ENCODE results near the gene RPLP1. TPM values are rescaled to one million over a fixed set of nuclear protein-coding genes. Genes with fewer than 3 reads are reported as not detected.

The RPLP1 gene
- total and polyA plus RNA-seq, 2 donors (not counting 1 experiment from before 2014, with no cell fraction given) = 82.4 to 621 TPM

DNA sequence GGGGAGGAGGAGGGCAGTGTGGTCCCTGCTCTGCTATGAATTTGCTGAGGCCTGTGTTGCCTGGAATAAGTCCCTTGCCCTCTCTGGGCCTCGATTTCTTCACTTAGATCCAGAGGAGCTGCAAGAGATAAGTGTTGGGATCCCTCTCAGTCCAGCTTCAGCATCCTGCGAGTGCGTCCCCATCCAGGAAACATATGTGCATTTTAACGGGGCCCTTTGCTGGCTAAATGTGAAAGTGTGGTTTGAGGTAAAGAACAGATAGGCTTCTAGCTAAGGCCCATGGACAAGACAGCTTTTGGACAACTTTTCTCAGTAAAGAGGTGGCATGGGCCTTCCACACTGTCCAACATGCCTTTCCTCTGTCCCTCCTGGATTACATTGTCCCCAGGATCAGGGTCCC lies 26.5 kb downstream of the RPLP1 start:
- Histone ChIP-seq H3K27me3 (ENCODE audit: control insufficient read depth, insufficient read depth, low read length) (no peaks in the 10 kb centered on the region), H3K27ac (ENCODE audit: insufficient read depth, low read length) (no peak overlapping the region), H3K4me3 (replicated peaks in 1 of 4; ENCODE audit: control extremely low read depth in 1 of 4, insufficient read depth in 1 of 4, low read depth in 3 of 4, low read length in 4 of 4) (no peak overlapping the region), H3K79me2 (ENCODE audit: control insufficient read depth, insufficient read depth, low read length) (no peaks in the 10 kb centered on the region), H4K20me1 (ENCODE audit: control insufficient read depth, extremely low read depth, insufficient read depth, low read length) (no peaks in the 10 kb centered on the region), H3K9me3 (ENCODE audit: control insufficient read depth, insufficient read depth, low read depth, low read length) (no peaks in the 10 kb centered on the region), H2AFZ (ENCODE audit: low read length) (no peak overlapping the region), H3K36me3 (ENCODE audit: control insufficient read depth, insufficient read depth, low read length) (no peaks in the 10 kb centered on the region), H3K4me1 (ENCODE audit: control insufficient read depth, extremely low read depth, insufficient read depth, low read length) (no peaks in the 10 kb centered on the region), H3K9ac (ENCODE audit: insufficient read depth, low read length) (no peak overlapping the region), H3K4me2 (ENCODE audit: extremely low read depth, insufficient read depth, low read length) (no peak overlapping the region)
- DNase-seq (ENCODE audit: low read depth in 2 of 2) = no peak
- no peak for TF ChIP-seq EZH2 (IDR thresholded peaks at IDR 0.05; ENCODE audit: low read length, missing control alignments)
- TF ChIP-seq, protein P1, sequence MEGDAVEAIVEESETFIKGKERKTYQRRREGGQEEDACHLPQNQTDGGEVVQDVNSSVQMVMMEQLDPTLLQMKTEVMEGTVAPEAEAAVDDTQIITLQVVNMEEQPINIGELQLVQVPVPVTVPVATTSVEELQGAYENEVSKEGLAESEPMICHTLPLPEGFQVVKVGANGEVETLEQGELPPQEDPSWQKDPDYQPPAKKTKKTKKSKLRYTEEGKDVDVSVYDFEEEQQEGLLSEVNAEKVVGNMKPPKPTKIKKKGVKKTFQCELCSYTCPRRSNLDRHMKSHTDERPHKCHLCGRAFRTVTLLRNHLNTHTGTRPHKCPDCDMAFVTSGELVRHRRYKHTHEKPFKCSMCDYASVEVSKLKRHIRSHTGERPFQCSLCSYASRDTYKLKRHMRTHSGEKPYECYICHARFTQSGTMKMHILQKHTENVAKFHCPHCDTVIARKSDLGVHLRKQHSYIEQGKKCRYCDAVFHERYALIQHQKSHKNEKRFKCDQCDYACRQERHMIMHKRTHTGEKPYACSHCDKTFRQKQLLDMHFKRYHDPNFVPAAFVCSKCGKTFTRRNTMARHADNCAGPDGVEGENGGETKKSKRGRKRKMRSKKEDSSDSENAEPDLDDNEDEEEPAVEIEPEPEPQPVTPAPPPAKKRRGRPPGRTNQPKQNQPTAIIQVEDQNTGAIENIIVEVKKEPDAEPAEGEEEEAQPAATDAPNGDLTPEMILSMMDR (conservative IDR thresholded peaks at IDR 0.05 in 1 of 2, IDR thresholded peaks at IDR 0.05 in 1 of 2; ENCODE audit: low read depth in 1 of 2, low read length in 2 of 2) = no peak

DNA sequence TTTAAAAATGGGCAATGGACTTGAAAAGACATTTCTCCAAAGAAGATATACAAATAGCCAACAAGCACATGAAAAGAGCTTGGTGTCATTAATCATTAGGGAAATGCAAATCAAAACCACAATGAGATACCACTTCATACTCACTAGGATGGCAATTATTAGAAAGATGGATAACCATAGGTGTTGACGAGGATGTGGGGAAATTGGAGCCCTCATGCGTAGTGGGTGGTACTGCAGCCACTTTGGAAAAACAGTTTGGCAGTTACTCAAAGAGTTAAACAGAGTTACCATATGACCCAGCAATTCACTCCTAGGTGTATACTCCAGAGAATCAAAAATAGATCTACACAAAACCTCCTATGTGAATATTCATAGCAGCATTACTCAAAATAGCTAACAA lies 27.4 kb downstream of the RPLP1 start:
- Histone ChIP-seq H3K9ac (ENCODE audit: insufficient read depth, low read length) (no peak overlapping the region), H3K9me3 (ENCODE audit: control insufficient read depth, insufficient read depth, low read depth, low read length) (no peaks in the 10 kb centered on the region), H2AFZ (ENCODE audit: low read length) (no peak overlapping the region), H3K4me2 (ENCODE audit: extremely low read depth, insufficient read depth, low read length) (no peak overlapping the region), H3K27me3 (ENCODE audit: control insufficient read depth, insufficient read depth, low read length) (peaks cover 2% of the 10 kb centered on the region), H3K27ac (ENCODE audit: insufficient read depth, low read length) (no peak overlapping the region), H3K4me3 (replicated peaks in 1 of 4; ENCODE audit: control extremely low read depth in 1 of 4, insufficient read depth in 1 of 4, low read depth in 3 of 4, low read length in 4 of 4) (no peak overlapping the region), H4K20me1 (ENCODE audit: control insufficient read depth, extremely low read depth, insufficient read depth, low read length) (no peaks in the 10 kb centered on the region), H3K79me2 (ENCODE audit: control insufficient read depth, insufficient read depth, low read length) (no peaks in the 10 kb centered on the region), H3K36me3 (ENCODE audit: control insufficient read depth, insufficient read depth, low read length) (no peaks in the 10 kb centered on the region), H3K4me1 (ENCODE audit: control insufficient read depth, extremely low read depth, insufficient read depth, low read length) (no peaks in the 10 kb centered on the region)
- DNase-seq (ENCODE audit: low read depth in 2 of 2) = no peak
- TF ChIP-seq, protein P1 (conservative IDR thresholded peaks at IDR 0.05 in 1 of 2, IDR thresholded peaks at IDR 0.05 in 1 of 2; ENCODE audit: low read depth in 1 of 2, low read length in 2 of 2) = no peak
- no peak for TF ChIP-seq EZH2 (IDR thresholded peaks at IDR 0.05; ENCODE audit: low read length, missing control alignments)

DNA sequence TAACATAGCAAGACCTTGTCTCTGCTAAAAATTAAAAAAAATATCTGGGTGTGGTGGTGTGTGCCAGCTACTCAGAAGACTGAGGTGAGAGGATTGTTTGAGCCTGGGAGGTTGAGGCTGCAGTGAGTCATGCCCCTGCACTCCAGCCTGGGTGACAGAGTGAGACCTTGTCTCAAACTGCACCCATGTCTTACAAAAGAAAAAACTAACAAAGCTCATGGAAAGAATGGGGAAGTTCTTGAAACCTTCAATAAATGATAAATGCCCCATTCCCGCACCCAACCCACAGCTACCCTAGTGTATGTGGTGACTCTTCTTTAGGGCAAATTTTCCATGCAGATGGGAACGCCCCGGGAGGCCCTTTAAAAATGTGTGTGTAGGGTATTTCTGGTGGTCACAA lies 28.3 kb downstream of the RPLP1 start:
- Histone ChIP-seq H3K79me2 (ENCODE audit: control insufficient read depth, insufficient read depth, low read length) (no peaks in the 10 kb centered on the region), H4K20me1 (ENCODE audit: control insufficient read depth, extremely low read depth, insufficient read depth, low read length) (no peaks in the 10 kb centered on the region), H3K27ac (ENCODE audit: insufficient read depth, low read length) (no peak overlapping the region), H3K4me2 (ENCODE audit: extremely low read depth, insufficient read depth, low read length) (no peak overlapping the region), H3K36me3 (ENCODE audit: control insufficient read depth, insufficient read depth, low read length) (no peaks in the 10 kb centered on the region), H2AFZ (ENCODE audit: low read length) (no peak overlapping the region), H3K4me1 (ENCODE audit: control insufficient read depth, extremely low read depth, insufficient read depth, low read length) (no peaks in the 10 kb centered on the region), H3K4me3 (replicated peaks in 1 of 4; ENCODE audit: control extremely low read depth in 1 of 4, insufficient read depth in 1 of 4, low read depth in 3 of 4, low read length in 4 of 4) (no peak overlapping the region), H3K9ac (ENCODE audit: insufficient read depth, low read length) (no peak overlapping the region), H3K9me3 (ENCODE audit: control insufficient read depth, insufficient read depth, low read depth, low read length) (no peaks in the 10 kb centered on the region), H3K27me3 (ENCODE audit: control insufficient read depth, insufficient read depth, low read length) (peaks cover 5% of the 10 kb centered on the region)
- no peak for DNase-seq (ENCODE audit: low read depth in 2 of 2)
- TF ChIP-seq, protein P1 (conservative IDR thresholded peaks at IDR 0.05 in 1 of 2, IDR thresholded peaks at IDR 0.05 in 1 of 2; ENCODE audit: low read depth in 1 of 2, low read length in 2 of 2) = no peak
- TF ChIP-seq EZH2 (IDR thresholded peaks at IDR 0.05; ENCODE audit: low read length, missing control alignments) = no peak
